Superior temporal gyrus (tissue), 1 donor: Measurements from ENCODE around the gene CXADR.
A peak's percentile ranks its signal among the peaks of the same experiment; 100 is the strongest.

Experiments used
- DNase-seq: peaks from one replicate; pipeline ENCODE4 v3.0.0-alpha.2; 2016; ENCODE audit errors: extremely low spot score

CXADR gene

DNA sequence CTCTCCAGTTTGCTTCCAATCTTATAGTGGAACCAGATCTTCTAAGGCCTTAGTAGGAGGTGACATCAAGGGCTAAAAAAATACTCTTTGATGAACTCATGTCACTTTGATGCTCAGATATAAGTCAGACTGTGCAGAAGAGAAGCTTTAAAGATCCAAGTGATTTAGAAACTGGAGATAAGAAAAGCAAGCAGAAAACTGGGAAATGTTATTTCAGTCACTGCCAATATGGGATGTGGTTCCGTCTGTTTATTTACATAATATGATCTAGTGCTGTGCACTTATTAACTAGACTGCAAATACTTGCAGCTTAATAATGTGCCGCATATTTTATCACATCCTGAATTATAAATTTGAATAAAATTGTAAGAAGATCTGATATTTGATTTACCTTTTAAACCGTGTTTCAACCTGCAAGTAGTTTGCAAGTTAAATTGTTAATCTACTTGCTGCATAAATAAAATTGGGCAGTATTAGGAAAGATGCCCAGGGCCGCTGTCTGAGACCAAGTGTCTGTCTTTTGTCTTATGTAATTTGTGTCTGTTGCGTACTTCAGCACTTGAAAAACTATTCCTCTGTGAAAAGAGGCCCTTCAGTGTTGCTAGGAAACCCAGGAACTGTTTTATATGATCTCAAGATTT lies 29.6 kb downstream of the CXADR start:
- peak; percentile 78 for DNase-seq

DNA sequence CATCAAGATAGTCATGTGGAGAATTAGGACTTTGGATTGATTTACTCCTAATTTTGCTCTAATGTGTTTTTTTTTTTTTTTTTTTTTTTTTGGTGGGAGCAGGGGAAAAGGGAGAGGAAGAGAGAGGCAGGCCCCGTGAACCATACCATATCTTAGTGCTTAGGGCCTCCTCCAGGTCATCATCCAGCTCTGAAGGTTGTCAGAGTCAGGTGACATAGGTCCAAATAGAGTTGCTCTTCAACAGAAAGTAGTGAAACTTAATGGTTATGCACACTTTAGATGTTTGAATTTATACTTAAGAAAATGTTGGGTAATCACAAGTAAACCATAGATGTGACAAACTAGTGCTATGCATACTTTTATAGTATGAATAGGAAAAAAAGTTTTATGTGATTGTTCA lies 32.2 kb downstream of the CXADR start:
- no peak for DNase-seq

DNA sequence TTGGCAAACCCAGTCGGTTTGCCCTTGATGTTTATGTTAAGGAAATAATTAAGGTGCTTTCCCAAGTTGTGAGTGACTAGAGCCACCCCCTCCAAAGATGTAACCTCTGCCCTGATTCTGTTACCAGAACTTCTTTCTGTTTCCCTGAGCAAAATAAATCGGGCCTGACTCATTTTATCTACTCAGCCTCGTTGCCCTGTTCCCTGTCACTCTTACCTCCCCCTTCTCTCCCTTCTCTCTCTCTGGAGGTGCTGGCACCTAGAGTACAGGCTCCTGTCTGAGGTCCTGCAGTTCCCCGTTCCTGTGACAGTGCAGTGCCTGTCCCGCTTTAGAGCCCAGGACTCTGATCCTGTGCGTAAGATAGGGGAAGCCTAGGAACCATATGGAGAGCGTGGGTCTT lies 35.4 kb downstream of the CXADR start:
- no peak for DNase-seq

DNA sequence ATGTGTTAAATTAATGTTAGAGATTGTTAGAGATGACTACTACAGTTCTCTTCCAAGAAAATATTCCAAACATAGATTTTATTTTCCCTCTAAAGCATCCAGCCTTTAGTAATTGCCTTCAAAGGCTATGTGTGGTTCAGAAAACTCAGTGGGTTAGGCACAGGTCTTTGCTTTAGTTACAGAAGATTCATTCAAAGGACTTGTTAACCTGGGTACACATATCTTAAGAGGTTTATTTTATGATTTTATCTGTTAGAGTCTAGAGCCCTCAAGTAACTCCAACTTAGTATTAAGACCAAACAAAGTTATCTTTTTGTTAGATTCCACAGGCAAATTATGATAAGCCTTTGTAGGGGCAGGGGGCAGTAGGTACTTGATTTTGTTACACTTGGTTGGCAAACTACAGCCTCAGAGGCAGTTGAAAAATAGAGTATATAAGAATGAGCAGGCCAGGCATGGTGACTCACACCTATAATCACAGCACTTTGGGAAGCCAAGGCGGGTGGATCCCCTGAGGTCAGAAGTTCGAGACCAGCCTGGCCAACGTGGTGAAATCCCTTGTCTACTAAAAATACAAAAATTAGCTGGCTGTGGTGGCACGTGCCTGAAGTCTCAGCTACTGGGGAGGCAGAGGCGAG lies 37.9 kb downstream of the CXADR start:
- DNase-seq = no peak

DNA sequence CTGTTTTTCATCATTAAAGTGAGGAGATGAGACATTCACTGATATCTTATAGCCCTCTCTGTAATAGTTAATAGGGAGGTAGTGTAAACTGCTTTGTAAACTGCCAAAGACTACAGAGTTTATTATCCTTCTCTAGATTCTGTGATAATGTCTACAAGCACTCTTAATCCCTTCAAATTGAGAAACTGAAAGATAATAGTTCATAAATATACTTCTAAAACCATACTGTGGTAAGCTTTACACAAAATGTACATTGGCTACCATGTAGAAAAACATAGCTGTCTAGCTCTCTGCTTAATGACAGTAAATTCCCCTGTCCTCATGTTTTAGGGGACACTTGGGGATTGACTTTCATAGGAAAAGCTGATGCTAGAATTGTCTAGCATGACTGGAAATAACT lies 39.6 kb downstream of the CXADR start:
- no peak for DNase-seq

DNA sequence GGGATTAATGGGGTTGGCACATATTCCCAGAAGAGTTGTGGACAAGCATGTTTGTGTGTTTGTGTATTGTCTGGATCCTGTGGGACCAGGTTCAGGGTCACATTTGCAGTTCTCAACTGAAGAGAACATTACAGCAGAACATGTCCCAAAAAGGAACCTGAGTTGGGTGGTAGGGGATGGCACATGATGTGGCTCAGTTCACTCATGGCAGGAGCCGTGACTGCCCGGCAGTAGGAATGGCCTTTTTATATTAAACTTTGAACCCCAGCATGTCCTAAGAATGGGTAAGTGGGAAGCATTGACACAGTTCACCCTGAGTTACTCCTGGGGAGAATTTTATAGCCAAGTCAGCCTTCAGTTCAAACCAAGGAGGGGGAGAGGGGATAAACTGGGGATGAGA lies 41.3 kb downstream of the CXADR start:
- DNase-seq = no peak

DNA sequence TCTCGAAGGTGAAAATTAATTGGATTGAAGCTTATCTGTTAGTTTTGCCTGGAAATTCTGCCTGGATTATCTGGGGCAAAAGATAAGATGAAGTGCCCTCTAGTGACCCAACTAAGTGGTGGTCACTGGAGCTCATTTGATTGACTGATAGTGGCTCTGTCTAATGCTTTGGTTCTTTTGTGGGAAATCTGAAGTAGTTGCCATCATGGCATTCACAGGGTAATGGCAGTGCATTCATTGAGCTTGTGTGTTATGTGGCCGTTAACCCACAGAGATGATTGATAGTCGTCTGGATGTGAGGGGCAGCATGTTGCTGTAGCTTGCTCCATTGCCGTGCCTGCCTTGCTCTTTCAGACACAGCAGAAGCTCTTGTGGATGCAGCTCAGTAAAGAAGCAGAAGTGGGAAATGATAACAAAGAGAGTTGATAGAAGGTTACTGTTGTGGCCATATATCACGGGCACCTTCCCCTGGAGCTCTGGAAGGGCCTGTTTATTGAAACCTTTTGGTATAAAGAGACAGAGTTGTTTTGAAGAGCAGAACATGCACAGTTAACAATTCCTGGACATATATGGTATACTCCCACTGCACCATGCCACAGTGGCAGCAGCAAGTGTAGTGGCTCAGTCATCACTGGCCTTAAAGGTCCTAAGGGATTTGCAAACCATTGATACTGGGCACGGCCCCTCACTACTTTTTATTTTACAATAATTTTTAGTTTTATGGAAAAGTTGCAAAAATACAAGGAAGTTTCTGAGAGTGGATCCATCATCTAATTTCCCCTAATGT lies 42.0 kb downstream of the CXADR start:
- DNase-seq = peak; percentile 87

DNA sequence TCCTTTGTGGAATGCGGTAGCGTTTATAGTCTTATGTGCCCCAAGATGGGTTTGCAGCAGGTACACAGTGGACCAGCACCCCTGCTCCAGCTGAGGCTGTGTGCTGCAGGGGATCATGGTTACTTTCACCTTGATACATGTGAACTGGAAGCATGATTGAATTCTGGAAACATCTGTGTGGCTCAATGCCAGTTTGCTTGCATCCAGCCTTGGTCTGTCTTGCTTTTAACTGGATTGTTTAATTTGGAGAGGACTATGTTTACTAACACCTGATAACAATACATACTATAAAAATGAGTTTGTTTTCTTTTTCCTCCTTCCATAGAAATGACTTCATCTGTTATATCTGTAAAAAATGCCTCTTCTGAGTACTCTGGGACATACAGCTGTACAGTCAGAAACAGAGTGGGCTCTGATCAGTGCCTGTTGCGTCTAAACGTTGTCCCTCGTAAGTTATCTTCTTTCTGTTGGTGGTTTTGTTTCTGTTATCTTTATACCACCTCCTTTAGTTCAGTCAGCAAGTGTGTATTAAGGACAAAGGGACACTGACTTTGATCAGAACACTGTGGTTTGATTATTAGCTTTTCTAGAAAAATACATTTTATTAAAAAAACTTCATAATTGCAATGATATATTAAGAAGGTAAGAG lies 47.7 kb downstream of the CXADR start:
- no peak for DNase-seq

DNA sequence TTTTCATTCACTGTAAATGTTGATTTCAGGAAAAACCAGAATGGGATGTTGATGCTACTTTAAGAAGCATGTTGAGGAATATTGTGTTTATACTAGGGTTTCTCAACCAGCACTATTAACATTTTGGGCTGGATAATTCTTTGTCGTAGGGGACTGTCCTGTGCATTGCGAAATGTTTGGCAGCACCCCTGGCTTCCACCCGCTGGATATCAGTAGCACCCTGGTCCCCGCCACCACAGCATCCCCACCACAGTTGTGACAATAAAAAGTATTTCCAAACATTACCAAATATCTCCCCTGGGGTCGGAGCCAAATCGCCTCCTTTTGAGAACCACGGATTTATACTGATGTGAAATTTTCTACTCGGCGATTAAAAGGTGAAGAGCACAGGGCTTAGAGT lies 57.9 kb downstream of the CXADR start:
- DNase-seq = no peak

DNA sequence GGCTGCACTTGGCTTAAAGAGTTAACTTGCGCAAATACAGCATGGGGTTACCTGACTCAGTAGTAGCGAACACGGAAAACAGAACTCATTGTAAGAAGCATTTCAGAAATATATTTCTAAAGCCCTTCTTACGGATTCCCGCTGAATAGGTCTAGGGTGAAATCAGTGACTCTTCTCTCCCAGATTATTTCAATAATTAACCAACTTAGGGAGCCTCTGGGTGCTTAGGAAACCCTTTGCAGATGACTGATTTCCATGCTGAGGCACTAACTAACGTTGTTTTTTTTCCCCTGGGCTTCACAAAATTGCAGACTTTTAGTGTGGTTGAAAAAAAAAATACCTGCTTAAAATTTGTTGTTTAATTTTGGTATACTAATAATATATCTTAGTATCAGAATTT lies 59.6 kb downstream of the CXADR start:
- no peak for DNase-seq

DNA sequence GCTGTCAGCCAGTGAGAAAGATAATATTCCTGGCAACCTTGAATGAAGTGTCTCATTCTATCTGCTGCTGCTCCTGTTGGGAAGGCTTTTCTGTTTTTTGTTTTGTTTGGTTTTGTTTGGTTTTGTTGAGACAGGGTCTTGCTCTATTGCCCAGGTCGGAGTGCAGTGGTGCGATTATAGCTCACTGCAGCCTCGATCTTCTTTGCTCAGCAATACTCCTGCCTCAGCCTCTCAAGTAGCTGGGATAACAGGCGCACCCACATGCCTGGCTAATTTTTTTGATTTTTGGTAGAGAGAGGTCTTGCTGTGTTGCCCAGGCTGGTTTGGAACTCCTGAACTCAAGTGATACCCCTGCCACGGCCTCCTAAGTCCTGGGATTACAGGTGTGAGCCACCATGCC lies 62.2 kb downstream of the CXADR start:
- no peak for DNase-seq

DNA sequence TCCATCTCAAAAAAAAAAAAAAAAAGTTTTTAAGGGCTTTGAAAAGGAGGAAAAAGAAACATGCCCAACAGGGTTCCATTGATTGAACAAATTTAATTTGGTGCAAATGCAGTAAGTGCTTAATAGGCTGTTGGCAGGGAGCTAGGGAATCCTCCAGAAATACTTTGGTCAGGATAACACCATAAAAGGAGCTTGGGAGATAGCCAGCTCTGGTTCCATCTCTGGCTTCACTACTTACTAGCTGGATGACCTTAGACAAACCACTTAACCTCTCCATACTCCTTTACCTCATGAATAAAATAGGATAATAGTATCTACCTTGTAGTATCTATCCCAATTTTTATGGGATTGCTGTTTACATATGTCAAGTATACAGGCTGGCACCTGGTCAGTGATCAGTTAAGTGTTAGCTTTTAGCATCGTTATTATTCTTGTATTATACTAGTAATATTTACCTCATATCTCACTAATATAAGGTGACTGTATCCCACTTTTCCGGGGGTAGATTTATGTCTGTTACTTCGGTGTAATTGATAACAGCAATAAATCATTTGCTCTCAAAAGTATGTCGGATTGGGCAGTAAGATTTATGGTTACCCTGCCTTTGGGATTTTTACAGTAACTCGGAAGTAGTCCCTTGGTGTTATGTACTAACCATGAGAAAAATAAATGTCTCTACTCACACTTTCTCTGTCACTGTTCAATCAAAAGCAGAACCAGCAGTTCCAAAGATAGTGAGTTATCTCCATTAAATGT lies 63.4 kb downstream of the CXADR start:
- DNase-seq = no peak

DNA sequence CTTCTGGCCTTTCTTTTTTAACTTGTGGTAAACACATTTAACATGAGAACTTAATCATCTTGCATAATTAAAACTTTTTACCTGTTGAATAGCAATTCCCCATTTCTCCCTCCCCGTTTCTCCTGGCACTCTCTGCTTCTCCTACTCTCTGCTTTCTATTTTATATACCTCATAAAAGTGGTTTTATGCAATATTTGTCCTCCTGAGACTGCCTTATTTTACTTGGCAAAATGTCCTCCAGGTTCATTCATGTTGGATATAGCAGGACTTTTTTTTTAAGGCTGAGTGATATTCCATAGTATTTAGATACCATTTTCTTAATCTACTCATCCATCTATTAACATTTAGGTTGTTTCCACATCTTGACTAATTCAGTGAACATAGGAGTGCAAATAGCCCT lies 64.9 kb downstream of the CXADR start:
- DNase-seq = no peak

DNA sequence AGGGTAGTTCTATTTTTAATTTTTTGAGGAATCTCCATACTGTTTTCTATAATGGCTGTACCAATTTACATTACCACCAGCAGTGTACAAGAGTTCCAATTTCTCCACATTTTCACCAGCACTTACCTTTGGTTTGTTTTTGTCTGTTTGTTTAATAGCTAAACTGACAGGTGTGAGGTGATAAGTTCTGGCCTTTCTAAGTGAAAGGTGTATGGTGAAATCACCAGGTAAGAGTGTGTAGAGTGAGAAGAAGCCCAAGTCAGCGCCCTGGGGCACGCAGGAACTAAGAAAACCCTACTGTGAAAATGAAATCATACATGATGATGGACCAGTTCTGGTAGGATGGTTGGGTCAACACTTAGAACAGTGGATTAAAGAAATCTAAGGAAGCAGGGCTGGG lies 65.3 kb downstream of the CXADR start:
- no peak for DNase-seq

DNA sequence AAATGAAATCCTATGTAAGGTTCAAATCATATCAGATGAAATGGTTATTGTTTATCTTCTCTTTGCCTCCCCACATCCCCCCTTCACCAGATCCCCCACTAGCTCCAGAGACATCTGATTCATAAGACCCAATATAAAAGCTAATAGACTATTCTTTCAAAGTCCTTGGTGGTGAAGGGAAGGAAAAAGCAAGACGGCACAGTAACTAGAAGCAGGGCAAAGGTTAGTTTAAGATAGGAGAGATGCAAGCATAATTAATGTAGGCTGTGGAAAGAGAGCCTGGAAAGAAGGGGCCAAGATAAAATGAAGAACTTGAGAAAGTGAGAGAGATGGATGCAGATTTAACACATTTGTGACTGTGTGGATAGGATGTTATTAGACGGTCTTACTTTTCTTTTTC lies 66.0 kb downstream of the CXADR start:
- no peak for DNase-seq

DNA sequence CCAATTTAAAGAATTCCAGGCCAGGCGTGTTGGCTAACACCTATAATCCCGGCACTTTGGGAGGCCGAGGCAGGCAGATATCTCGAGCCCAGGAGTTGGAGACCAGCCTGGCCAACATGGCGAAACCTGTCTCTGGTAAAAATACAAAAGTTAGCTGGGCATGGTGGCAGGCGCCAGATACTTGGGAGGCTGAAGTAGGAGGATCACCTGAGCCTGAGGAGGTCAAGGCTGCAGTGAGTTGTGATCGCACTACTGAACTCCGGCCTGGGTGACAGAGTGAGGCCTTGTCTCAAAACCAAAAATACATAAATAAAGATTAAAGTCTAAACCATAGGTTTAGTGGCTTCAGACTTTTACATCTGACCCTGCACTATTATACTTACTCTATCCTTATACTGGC lies 67.5 kb downstream of the CXADR start:
- DNase-seq = no peak

DNA sequence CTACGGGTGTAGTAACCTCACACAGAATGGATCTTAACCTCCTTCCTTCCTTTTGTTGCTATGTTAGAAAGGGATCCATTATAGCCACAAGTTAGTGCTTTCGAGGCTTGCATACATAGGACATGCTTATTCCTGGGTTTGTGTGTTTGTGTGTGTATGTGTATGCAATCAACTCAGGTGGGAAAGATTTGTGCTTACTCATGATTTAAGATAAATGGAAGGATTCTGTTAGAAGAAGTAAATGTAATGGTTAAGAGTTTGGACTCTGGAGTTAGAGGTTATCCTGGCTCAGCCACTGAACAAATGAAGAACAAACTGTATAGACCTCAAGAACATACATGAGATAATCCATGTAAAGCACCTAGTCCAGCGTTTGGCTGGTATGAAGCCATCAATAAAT lies 71.1 kb downstream of the CXADR start:
- no peak for DNase-seq

DNA sequence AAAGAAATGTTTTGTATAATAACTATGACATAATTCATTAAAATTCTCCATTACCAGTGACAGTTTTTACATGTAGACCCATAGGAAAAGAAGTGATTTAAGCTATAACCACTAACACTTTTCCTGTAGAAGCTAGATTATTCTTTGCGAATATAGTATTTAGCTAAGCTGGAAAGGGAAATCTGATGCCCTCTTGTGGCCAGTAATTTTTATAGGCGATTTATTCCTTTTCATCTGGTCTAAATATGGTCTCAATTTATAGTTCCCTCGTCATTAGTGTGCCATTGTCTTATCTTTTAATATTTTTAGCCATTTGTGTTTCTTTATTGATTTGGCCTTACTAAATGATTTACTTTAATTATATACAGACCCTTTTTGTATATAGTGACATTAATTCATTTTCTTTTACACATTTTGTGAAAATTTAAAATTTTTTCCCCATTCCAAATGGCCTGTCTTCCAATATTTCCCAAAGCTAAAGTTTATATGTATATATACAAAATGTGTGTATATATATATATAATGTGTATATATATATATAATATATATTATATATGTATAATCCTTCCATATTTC lies 73.1 kb downstream of the CXADR start:
- peak; percentile 90 for DNase-seq

DNA sequence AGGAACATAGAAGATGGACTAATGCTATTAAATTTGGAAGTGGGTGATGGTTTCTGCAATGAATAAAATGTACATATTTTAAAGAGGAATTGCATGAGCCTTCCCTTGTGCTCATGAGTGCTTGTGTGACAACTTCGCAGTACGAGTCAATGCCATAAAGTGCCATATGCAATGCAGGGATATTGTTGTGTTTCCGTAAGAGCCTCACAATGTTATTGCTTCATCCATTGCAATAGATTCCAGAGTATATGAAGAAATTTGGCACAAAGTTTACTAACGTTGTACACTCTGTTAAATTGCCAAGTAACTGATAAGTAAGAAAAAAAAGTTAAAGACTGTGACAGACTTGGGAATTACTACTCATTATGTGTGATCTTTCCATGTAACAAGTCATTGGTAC lies 77.6 kb downstream of the CXADR start:
- no peak for DNase-seq

DNA sequence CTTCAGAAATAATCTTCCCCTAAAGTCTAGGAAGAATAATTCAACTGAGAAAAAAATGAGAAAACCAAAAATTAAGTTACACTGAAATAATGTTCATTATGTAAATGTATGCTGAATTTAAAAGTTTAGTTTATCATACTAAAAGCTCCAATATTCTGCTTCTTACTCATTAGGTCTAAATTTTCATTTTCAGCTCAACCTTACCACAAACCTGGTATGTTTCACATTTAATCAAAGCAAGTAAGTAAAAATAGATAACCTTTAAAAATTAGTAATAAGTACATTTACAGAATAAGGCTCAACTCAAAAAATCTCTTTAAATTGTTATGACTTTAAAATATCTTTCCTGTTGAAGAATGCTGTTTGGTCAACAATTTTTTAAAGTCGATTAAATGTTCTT lies 84.8 kb downstream of the CXADR start:
- no peak for DNase-seq

DNA sequence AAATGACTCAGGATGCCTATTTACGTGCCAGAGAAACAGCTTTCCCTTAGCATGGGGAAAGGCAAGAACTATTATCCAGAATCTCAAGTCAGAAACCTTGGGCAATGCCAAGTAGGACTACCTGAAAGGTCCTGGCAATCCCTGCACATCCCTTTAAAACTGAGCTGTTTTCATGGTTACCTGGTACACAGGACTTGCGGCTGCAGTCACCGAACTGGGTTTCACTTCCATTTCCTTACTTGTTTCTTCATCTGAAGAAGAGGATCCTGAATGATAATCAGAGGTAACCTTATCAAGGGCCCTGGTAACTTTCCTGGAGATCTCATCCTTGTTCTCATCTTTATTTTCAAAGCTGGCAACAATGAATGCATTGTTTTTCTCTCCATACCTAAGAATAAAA lies 85.6 kb downstream of the CXADR start:
- DNase-seq = no peak

DNA sequence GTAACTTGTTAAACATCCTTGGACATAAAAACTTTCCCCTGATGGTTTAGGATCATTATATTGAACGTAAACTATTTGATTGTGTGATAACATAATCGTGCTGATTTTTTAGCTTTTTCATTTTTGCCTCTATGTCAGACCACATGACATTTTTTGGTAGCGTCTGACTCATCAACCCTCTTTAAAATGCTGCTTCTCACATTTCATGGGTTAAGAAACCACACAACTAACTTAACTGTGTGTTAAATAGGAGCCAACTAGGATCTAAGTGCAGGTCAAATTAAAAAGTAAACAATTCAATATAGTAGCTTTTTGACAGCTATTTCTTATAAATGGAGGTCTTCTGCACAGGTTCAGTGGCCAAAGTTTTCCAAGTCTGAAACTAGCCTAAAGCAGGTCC lies 90.0 kb downstream of the CXADR start:
- DNase-seq = no peak
